Sigmoid colon (tissue), 4 donors: ENCODE data around the gene SLC7A14.

Source experiments
- POLR2AphosphoS5 ChIP-seq, 4 donors: sonication (generic); formaldehyde crosslinking; IDR thresholded peaks; one replicate each; pipeline ENCODE4 v1.6.1; 2017; ENCODE audit warnings: antibody characterized with exemption in 4 of 4
- TF ChIP-seq, protein P1 (sequence below), 4 experiments: fragments of 450-650 bp in 3 of 4; fragments of 200-600 bp in 1 of 4; IDR thresholded peaks; one replicate each; pipeline ENCODE4 v1.5.1; 2016 to 2019; ENCODE audit warnings: antibody characterized with exemption in 4 of 4, mild to moderate bottlenecking in 3 of 4, moderate library complexity in 2 of 4

DNA sequence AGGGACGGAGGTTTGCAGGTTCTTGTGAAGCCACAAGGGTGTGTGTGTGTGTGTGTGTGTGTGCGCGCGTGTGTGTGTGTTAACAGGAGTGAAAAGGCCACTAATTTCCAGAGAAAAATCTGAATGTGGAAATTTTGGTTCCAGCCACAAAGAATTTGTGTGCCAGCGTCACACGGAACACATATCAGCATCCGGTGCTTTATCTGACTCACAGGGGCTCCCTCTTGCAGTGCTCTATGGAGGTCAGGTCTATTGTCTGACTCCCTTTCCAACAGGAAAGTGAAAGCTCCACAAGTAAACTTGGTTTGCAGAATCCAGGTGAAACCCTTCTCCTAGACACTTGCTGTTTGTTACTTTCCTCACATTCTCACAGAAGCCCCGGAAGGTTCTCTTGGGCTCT is 161.0 kb downstream of the SLC7A14 start:
- TF ChIP-seq, protein P1, sequence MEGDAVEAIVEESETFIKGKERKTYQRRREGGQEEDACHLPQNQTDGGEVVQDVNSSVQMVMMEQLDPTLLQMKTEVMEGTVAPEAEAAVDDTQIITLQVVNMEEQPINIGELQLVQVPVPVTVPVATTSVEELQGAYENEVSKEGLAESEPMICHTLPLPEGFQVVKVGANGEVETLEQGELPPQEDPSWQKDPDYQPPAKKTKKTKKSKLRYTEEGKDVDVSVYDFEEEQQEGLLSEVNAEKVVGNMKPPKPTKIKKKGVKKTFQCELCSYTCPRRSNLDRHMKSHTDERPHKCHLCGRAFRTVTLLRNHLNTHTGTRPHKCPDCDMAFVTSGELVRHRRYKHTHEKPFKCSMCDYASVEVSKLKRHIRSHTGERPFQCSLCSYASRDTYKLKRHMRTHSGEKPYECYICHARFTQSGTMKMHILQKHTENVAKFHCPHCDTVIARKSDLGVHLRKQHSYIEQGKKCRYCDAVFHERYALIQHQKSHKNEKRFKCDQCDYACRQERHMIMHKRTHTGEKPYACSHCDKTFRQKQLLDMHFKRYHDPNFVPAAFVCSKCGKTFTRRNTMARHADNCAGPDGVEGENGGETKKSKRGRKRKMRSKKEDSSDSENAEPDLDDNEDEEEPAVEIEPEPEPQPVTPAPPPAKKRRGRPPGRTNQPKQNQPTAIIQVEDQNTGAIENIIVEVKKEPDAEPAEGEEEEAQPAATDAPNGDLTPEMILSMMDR (IDR thresholded peaks at IDR 0.05), result no peak
- no peak for TF ChIP-seq POLR2AphosphoS5 (IDR thresholded peaks at IDR 0.05)
